GM23248 (cell line): ENCODE measurements around the gene CST9L.

Source experiments
- EZH2 ChIP-seq: fragments of 200-600 bp; sonication (generic); IDR thresholded peaks from 2 replicates; pipeline ENCODE4 v1.6.1; 2018; ENCODE audit warnings: antibody characterized with exemption, mild to moderate bottlenecking; ENCODE audit not compliant: insufficient read depth, poor library complexity, severe bottlenecking
- EZH2phosphoT487 ChIP-seq: fragments of 200-600 bp; sonication (generic); IDR thresholded peaks from 2 replicates; pipeline ENCODE4 v1.6.1; 2018; ENCODE audit warnings: antibody characterized with exemption, moderate library complexity, mild to moderate bottlenecking, low read depth; ENCODE audit not compliant: insufficient read depth

DNA sequence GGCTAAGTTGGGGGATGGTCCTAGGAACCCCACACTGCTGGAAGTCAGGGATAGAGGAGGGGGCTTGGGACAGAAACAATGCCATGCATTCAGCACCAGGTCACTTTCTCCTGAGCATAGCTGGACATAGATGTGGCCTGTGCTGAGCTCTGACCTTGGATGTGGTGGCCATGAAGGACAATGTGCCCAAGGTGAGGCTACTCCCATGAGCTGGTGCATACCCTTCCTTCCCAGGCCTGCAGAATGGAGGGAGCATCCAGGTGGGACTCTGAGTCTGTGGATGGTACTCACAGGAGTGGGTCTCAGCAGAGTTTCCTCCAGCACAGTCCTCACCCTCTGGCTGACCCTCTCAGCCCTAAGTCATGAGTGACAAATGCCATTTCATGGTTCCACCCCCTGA, 16.9 kb downstream of the CST9L start:
- no peak for TF ChIP-seq EZH2
- TF ChIP-seq EZH2phosphoT487, result no peak
